NK-92 (cell line): Measurements from ENCODE around the gene SNN.

Experiments
- DNase-seq: peaks from one replicate; lab custom pipeline; 2025; ENCODE audit not compliant: unreplicated experiment; lab: John Stamatoyannopoulos, UW

Gene SNN

DNA sequence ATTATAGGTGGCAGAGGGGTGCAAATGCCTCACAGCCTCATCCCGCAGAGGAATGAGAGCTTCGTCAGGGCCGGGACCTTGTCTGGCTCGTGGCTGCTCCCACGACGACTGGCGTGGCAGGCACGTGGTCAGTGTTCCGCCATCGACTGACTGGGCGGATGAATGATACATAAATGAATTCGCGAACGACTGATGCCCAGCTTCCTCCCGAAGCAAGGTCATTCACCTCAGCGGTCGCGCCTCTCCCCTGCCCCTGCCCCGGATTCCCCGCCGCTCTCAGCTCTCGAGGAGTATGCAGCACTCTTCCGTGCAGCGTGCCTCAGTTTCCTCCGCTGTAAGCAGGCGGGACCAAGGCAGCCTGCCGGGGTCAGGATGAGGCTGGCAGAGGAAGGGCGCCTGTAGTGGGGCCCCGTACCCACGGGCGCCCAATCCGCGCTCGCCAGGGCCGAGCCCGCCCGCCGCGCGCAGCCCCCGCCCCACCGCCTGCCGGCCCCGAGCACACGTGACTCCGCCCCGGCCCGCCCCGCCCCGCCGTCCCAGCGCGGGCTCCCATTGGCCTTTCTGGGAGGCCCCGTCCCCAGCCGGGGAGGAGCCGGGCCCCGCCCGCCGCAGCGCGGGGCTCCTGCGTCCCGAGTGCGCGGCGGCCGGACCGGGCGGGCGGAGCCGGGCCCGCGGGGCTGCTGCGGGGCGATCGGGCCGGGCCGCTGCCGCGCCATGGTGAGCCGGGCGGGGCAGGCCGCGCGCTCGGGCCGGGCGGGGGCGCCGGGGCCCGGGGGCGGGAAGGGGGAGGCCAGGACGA lies at the start of gene SNN:
Gene SNN (plus strand): TSS at position 632 of the 799 bp plus-strand sequence. CDS start 7,605 bp downstream, outside the sequence.
- no peak for DNase-seq

DNA sequence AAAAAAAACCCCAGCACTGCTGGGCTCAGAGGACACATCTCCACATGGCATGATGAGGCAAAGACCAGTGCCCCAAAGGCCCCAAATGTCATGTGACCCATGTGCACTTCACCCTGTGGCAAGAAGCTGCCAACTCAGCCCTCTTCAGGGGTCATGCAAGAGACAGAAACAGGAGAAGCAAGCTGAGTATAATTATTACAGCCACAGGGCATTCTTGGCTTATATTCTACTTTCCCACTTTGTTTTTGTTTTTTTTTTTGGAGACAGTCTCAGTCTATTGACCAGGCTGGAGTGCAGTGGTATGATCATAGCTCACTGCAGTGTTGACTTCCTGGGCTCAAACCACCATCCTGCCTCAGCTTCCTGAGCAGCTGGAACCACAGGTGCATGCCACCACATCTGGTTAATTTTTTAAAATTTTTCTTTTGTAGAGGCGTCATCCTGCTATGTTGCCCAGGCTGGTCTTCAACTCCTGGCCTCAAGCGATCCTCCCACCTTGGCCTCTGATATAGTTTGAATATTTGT lies 48.9 kb upstream of the SNN start:
- no peak for DNase-seq

DNA sequence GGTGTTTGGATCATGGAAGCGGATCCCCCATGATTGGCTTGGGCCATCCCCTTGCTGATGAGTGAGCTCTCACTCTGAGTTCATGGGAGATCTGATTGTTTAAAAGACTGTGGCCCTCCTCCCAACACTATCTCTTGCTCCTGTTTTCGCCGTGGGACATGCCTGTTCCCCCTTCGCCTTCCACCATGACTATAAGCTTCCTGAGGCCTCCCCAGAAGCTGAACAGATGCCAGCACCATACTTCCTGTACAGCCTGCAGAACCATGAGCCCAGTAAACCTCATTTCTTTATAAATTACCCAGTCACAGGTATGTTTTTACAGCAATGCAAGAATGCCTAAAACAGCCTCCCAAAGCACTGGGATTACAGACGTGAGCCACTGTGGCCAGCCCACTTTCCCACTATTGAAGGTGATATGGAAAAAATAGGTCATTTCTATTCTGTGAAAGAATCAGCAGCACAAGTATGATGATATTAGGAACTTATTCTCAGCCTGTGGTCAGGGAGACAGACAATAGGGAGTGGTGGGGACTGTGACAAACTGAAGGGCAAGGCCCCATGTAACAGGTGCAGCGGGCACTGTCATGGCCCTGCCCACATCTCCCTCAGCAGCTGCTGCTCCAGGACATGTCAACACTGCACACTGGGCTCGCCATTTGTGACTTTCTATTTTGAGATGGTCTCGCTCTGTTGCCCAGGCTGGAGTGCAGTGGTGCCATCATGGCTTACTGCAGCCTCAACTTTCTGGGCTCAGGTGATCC lies 47.8 kb upstream of the SNN start:
- no peak for DNase-seq

DNA sequence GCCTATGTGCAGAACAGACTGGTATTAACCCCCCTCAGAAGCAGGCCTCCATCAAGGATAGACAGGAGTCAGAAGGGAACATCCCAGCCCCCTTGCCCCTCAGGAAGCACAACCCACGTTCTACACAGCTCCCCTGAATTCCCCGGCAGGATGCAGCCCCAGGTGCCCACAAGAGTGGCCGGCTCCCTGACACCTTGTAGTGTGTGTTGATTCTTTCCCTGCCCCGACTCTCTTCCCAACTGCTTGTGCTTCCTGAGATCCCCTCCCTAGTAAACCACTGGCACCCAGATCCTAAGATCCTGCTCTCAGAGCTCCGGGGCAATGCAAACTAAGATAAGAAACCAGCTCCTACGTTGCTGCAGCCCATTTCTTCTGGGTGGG lies 46.7 kb upstream of the SNN start:
- DNase-seq = no peak

GRCh38 chr16:11621920-11622651 lies 46.2 kb upstream of the SNN start:
- DNase-seq = no peak

DNA sequence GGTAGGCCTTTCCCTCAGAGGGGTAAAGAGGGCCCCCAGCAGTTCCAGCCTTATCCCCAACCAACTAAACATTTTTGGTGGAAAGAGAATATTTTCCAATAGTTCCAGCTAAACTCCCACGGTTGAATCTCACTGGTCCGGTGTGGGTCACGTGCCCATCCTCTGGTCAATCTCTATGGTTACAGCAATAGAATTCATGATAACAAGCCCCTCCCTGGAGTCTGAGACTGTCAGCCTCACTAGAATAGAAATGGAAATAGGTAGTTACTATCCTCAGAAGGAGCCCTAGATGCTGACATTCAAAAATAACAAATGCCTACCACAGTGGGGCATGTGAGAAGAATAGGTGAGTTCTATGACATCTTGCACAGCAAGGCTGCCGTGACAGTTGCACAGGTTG lies 44.0 kb upstream of the SNN start:
- DNase-seq = no peak

DNA sequence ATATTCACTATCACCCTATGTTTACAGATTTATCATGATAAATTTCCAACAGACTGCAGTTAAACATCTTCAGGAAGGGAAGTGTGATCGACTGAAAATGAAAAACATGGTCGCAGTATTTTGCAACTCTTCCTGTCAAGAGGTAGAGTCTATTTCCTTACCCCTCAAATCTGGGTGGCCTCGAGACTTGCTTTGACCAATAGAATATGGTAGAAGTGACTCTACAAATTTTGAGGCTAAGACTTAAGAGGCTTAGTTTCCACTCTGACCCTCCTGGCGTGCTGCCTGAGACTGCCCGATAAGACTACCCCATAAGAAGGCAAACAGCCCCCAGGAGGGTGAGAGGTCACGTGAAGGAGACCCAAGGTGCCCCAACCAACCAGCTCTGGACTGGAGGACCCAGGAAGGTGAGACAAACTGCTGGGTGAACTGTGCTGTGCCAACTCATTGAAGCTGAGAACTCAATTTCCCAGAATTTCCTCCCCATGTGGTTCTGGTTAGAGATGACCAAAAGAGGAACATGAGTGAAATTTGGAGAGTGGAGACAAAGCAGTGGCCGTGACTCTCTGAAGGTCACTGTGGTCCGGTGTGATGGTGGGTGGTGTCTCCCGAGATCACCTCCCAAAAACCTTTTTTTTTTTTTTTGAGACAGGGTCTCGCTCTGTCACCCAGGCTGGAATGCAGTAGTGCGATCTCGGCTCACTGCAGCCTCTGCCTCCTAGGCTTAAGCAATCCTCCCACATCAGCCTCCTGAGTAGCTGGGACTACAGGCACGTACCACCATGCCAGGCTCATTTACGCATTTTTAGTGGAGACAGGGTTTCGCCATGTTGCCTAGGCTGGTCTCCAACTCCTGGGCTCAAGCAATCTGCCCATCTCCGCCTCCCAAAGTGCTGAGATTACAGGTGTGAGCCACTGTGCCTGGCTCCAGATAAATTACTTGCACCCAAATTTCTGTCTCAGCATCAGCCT lies 43.3 kb upstream of the SNN start:
- no peak for DNase-seq

DNA sequence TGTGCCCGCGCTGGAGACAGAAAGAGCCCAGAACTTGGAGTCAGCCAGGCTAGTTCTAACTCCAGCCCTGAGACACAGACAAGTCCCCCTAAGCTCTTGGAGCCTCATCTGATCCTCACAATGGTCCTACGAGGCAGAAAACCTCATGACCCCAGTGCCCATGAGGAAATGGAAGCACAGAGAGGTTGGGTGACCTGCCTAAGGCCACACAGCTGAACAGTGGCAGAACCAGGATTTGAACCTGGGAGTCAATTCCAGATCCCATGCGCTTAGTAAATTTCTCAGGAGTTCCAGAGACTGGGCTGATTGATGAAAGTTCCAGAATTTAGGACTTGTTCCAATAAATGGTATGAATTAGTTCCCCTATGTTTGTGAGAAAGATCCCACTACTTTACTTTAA lies 42.5 kb upstream of the SNN start:
- no peak for DNase-seq

GRCh38 chr16:11626657-11627291 lies 41.5 kb upstream of the SNN start:
- no peak for DNase-seq

DNA sequence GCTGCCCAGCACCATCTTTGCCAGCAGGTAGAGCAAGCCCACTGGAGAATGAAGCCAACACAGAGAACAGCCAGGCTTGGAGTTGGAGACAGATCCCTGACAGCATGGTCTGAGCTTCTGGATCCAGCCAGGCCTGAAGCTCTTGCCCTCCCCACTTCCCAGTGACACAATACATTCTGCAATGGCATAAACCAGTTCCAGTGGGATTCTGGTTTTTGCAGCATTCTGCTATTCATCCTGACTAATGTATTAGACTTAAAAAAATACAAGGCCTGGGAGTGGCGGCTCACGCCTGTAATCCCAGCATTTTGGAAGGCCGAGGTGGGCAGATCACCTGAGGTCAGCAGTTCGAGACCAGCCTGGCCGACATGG lies 41.0 kb upstream of the SNN start:
- no peak for DNase-seq

- DNase-seq = no peak
Measured at GRCh38 chr16:11627822-11628457, 40.3 kb upstream of the SNN start.

DNA sequence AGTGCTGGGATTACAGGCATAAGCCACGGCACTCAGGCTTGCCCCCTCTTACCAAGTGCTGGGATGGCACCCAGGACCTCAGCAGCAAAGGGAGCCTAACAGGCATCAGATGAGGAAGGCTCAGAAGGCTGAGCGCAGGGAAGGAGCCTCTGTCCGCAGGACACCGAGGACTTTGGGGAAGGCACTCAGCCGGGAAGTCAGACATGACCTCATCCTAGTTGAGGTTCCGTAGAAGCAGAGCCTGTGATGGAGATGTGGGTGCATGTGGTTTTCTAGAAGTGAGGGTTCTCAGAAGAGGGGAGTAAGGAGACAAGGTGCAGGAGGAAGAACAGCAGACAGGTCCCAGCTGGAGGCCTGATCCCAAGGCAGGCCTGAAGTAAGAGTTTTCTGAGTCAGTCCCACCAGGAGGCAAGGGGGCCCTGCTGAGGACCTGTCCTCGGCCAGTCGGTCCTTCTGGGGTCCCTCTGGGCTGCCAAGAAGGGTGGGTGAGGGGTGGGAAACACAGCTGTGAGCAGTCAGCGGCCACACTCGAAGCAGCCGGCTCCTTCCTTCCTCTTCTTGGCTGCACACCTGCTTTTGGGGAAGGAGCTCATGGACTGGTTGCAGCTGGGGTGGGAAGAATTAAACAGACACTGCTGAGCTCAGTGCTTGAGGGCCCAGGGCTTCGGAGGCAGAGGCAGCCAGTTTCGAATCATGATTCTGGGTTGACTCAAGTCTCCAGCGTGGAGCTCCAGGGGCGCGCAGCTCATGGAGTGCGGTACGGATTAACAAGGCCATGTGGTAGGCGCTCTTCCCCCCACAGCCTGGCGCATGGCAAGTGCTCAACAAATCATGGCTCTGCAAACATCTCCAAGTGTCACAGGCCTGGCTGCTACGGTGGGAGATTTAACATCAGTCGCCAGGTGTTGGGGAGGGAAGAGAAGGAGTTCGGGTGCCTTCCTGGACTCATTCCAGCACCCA lies 38.9 kb upstream of the SNN start:
- DNase-seq = no peak

DNA sequence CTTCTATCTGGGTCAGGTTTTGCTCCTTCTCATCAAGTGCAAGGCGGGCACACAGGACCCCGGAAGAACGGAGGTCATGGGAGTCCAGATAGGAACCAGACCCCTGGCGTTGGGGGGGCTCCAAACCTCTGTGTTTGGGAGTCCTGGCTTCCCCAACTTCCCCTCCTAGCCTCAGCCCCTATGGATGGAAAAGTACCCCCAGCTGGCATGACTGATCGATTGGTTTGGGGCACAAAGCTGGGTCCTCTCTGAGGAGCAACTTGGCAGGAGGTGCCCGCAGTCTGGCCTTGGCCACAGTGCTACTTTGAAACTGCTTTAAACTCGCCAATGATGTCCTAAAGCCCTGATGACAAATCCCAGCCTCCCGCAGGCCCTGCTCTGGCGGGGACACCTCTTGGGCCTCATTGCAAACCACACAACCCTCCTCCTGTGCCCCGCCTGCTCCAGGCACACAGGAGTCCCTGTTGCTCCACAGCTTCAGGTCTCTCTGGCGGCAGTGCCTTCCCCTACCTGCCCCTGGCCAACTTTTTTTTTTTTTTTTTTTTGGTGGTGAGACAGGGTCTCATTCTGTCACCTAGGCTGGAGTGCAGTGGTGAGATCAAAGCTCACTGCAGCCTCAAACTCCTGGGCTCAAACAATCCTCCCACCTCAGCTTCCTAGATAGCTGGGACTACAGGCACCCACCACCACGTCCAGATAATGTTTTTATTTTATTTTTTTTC lies 38.0 kb upstream of the SNN start:
- DNase-seq = no peak

DNA sequence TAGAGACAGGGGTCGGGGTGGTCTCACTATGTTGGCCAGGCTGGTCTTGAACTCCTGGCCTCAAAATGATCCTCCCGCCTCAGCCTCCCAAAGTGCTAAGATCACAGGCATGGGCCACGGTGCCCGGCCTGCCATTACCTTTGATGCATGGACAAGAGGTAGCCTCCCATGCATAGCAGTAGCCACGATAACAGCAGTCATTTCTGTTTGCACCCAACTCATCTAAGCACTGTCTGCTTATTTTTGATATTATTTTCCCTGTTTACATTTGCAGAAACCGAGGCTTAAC lies 37.5 kb upstream of the SNN start:
- DNase-seq = no peak

GRCh38 chr16:11631214-11631613 lies 37.0 kb upstream of the SNN start:
- DNase-seq = no peak

GRCh38 chr16:11632455-11632939 lies 35.8 kb upstream of the SNN start:
- DNase-seq = no peak

DNA sequence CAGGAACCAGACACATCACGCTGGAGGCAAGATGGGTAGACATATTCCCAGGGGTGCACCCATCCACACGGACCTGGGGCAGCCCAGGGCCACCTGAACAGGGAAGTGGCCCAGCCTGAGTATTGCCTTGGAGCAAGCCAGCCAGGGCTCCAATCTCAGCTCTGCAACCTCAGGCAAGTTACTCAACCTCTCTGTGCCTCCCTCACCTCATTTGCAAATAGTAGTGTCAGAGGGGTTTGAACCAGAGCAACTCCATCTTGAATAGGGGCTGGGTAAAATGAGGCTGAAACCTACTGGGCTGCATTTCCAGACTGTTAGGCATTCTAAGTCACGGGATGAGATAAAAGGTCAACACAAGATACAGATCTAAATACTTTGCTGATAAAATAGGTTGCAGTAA lies 35.1 kb upstream of the SNN start:
- DNase-seq = no peak

DNA sequence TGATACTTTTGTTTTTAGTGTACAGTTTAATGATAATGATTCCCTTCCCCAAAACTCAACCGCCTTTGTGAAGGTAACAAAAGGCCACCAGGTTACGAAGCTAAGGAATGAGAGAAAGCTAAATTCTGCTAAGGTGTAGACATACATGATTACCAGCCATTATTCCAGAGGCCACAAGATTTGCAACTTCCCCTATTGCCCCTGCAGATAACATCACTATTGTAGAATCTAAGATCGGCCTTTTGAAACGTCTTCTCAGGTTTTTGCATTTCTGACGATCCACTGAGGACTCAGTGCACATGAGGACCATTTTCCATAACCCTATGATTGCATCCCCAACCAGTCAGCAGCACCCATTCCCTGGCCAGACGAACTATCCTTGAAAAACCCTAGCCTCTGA lies 33.9 kb upstream of the SNN start:
- DNase-seq = no peak
